K562 (cell line): ENCODE data around the gene TINCR. TPM values are rescaled to one million over a fixed set of nuclear protein-coding genes. Genes with fewer than 3 reads are reported as not detected.

Experiments
- E2F3 ChIP-seq: fragments of 250-450 bp; sonication (Bioruptor Pico); IDR thresholded peaks from 2 replicates; pipeline ENCODE4 v1.4.0; 2020; ENCODE audit warnings: mild to moderate bottlenecking
- EHMT2 ChIP-seq: fragments of 450-650 bp; IDR thresholded peaks from 2 replicates; pipeline ENCODE4 v1.6.1; 2018; ENCODE audit warnings: antibody characterized with exemption
- ESRRB ChIP-seq: fragments of 250-450 bp; sonication (Bioruptor Pico); IDR thresholded peaks from 2 replicates; pipeline ENCODE4 v1.5.0; 2020; ENCODE audit warnings: mild to moderate bottlenecking, moderate library complexity, borderline replicate concordance
- HDAC6 ChIP-seq: IDR thresholded peaks from 2 replicates; pipeline ENCODE4 v1.6.1; 2012; ENCODE audit warnings: low read depth, mild to moderate bottlenecking, control low read depth, inconsistent platforms, low read length, moderate library complexity
- MEIS2 ChIP-seq: fragments of 450-650 bp; IDR thresholded peaks from 2 replicates; pipeline ENCODE4 v1.6.1; 2014; ENCODE audit warnings: mild to moderate bottlenecking; ENCODE audit not compliant: partially characterized antibody
- SAFB ChIP-seq: fragments of 200-400 bp; formaldehyde crosslinking; IDR thresholded peaks from 2 replicates; pipeline ENCODE4 v1.6.1; 2017; ENCODE audit warnings: low read depth, low read length, borderline replicate concordance
- SMAD4 ChIP-seq: fragments of 250-450 bp; sonication (Bioruptor Pico); conservative IDR thresholded peaks from 2 replicates; pipeline ENCODE4 v1.8.0; 2021; ENCODE audit warnings: inconsistent platforms, mild to moderate bottlenecking, moderate library complexity
- SMARCA4 ChIP-seq: fragments of 450-650 bp; IDR thresholded peaks from 2 replicates; pipeline ENCODE4 v1.6.1; 2016
- XRCC5 ChIP-seq: fragments of 200-400 bp; formaldehyde crosslinking; IDR thresholded peaks from 2 replicates; pipeline ENCODE4 v1.6.1; 2017; ENCODE audit warnings: low read depth, mild to moderate bottlenecking, low read length
- ZNF232 ChIP-seq: sonication (generic); formaldehyde crosslinking; IDR thresholded peaks from 2 replicates; pipeline ENCODE4 v1.8.0; 2022; ENCODE audit warnings: mild to moderate bottlenecking, missing genetic modification reagents
- ZNF3 ChIP-seq: fragments of 250-450 bp; sonication (Bioruptor Pico); IDR thresholded peaks from 2 replicates; pipeline ENCODE4 v1.5.0; 2021; ENCODE audit warnings: mild to moderate bottlenecking, moderate library complexity
- polyA plus RNA-seq, 8 experiments: library from polyadenylated mRNA; depleted of rRNA in 4 of 8; stranded (reverse) in 5 of 8; unstranded in 3 of 8; fragments of >200 nt; fragmentation: Nextera tagmentation in 2 of 8; fragmentation: Illumina TruSeq in 1 of 8; extraction: Ambion mirVana in 2 of 8; extraction: Trizol in 1 of 8; gene quantifications; 2 replicates each; pipeline versions ENCODE4 v1.2.1 to v1.2.3, GENCODE V29; 2011 to 2014; ENCODE audit warnings: inconsistent platforms in 1 of 8, missing spikeins in 1 of 8
- total RNA-seq, 7 experiments: library from RNA; depleted of rRNA in 6 of 7; stranded (reverse); fragments of >200 nt in 6 of 7; fragmentation: Illumina TruSeq in 2 of 7; extraction: Trizol in 2 of 7; gene quantifications; 2 replicates each; pipeline versions ENCODE4 v1.2.1 to v1.2.3, GENCODE V29; 2011 to 2021; ENCODE audit warnings: low replicate concordance in 1 of 7
- TF ChIP-seq, protein P1 (sequence below): fragments of 450-650 bp; IDR thresholded peaks from 2 replicates; pipeline ENCODE4 v1.6.1; 2018; ENCODE audit not compliant: partially characterized antibody
- TF ChIP-seq, protein P2 (sequence below), 2 experiments: IDR thresholded peaks; 2 replicates each; pipeline ENCODE4 v1.6.1; 2012; ENCODE audit warnings: improper control_type of control experiment in 2 of 2, low read depth in 2 of 2, low read length in 2 of 2, borderline replicate concordance in 1 of 2

TINCR gene
- total and polyA plus RNA-seq, 9 of the 15 experiments (the other 6 are each of a cell fraction or from before 2014, with no cell fraction given): 0.03 to 0.24 (median 0.09) TPM; not detected in 1

DNA sequence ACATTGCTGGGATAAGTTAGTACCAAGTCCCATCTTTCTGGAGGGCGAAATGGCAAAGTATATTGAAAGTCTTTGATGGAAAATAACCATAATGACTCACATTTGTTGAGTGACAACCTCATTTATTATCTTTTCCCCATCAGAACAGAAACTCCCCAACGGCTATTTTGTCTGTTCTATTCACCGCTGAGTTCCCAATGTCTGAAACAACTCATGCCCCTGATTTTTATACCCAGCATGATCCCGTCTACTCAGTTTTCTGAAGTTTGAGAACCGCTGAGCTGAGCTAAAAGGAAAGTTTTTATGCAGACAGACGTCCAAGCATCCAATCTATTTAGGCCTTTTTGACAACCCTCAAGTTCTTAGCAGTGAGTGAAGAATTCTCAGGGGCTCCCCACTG is 7.8 kb upstream of the TINCR start (continued):
- TF ChIP-seq ZNF232 (CRISPR knock-in tag) (no peak), ZNF3 (CRISPR knock-in tag) (no peak), SMARCA4 (no peak), EHMT2 (no peak), E2F3 (CRISPR knock-in tag) (no peak), SMAD4 (no peak), MEIS2 (peak; percentile 78), ESRRB (CRISPR knock-in tag) (no peak), XRCC5 (no peak), SAFB (no peak), HDAC6 (no peak)
- TF ChIP-seq, protein P1, sequence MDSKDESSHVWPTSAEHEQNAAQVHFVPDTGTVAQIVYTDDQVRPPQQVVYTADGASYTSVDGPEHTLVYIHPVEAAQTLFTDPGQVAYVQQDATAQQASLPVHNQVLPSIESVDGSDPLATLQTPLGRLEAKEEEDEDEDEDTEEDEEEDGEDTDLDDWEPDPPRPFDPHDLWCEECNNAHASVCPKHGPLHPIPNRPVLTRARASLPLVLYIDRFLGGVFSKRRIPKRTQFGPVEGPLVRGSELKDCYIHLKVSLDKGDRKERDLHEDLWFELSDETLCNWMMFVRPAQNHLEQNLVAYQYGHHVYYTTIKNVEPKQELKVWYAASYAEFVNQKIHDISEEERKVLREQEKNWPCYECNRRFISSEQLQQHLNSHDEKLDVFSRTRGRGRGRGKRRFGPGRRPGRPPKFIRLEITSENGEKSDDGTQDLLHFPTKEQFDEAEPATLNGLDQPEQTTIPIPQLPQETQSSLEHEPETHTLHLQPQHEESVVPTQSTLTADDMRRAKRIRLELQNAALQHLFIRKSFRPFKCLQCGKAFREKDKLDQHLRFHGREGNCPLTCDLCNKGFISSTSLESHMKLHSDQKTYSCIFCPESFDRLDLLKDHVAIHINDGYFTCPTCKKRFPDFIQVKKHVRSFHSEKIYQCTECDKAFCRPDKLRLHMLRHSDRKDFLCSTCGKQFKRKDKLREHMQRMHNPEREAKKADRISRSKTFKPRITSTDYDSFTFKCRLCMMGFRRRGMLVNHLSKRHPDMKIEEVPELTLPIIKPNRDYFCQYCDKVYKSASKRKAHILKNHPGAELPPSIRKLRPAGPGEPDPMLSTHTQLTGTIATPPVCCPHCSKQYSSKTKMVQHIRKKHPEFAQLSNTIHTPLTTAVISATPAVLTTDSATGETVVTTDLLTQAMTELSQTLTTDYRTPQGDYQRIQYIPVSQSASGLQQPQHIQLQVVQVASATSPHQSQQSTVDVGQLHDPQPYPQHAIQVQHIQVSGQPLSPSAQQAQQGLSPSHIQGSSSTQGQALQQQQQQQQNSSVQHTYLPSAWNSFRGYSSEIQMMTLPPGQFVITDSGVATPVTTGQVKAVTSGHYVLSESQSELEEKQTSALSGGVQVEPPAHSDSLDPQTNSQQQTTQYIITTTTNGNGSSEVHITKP: peak; percentile 13
- TF ChIP-seq, protein P2, sequence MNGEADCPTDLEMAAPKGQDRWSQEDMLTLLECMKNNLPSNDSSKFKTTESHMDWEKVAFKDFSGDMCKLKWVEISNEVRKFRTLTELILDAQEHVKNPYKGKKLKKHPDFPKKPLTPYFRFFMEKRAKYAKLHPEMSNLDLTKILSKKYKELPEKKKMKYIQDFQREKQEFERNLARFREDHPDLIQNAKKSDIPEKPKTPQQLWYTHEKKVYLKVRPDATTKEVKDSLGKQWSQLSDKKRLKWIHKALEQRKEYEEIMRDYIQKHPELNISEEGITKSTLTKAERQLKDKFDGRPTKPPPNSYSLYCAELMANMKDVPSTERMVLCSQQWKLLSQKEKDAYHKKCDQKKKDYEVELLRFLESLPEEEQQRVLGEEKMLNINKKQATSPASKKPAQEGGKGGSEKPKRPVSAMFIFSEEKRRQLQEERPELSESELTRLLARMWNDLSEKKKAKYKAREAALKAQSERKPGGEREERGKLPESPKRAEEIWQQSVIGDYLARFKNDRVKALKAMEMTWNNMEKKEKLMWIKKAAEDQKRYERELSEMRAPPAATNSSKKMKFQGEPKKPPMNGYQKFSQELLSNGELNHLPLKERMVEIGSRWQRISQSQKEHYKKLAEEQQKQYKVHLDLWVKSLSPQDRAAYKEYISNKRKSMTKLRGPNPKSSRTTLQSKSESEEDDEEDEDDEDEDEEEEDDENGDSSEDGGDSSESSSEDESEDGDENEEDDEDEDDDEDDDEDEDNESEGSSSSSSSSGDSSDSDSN (IDR thresholded peaks at IDR 0.05; ENCODE audit: borderline replicate concordance in 1 of 2, low read depth in 2 of 2, low read length in 2 of 2): no peak
